ENCODE measurements around the gene INTS1.

DNA sequence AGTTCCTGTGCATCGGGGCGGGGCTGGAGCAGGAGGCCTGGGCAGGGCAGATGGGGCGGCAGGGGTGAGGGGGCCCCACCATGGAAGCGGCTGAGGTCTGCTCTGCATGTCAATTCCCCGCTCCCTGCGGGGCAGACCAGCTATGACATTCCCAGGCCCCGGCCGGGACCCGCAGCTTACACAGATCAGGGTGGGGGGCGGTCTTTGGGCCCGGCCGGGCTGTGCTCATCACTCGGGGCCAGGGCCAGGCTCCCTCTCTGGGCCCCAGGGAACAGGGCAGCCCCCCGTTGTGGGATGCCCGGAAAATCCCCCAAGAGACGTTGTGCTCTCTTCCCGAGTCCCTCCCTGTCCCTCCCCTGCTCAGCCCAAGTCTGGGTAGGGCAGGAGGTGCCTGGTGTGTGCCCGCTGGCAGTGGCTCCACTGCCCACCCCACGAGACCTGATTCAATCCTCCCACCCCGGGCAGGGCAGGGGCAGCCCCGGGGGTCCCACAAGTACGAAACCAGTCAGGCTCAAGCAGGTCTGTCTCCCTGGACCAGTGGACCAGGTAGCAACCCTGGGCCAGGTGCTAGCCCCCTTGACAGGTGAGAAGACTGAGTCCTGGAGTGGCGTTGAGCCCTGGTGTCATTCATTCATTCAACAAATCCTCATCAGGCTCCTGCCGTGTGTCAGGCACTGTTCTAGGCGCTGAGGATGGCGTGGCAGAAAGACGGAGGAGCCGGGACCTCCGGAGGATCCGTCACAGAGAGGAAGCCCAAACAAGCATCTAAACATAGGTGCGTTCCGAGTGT lies 73.9 kb downstream of the INTS1 start:
- TF ChIP-seq POLR2AphosphoS5 (IDR thresholded peaks at IDR 0.05) (no peak), EP300 (IDR thresholded peaks at IDR 0.05) (no peak), POLR2A (IDR thresholded peaks at IDR 0.05; ENCODE audit: low read depth) (no peak)
- TF ChIP-seq, protein P1, sequence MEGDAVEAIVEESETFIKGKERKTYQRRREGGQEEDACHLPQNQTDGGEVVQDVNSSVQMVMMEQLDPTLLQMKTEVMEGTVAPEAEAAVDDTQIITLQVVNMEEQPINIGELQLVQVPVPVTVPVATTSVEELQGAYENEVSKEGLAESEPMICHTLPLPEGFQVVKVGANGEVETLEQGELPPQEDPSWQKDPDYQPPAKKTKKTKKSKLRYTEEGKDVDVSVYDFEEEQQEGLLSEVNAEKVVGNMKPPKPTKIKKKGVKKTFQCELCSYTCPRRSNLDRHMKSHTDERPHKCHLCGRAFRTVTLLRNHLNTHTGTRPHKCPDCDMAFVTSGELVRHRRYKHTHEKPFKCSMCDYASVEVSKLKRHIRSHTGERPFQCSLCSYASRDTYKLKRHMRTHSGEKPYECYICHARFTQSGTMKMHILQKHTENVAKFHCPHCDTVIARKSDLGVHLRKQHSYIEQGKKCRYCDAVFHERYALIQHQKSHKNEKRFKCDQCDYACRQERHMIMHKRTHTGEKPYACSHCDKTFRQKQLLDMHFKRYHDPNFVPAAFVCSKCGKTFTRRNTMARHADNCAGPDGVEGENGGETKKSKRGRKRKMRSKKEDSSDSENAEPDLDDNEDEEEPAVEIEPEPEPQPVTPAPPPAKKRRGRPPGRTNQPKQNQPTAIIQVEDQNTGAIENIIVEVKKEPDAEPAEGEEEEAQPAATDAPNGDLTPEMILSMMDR (IDR thresholded peaks at IDR 0.05), result no peak
